Esophagus muscularis mucosa (tissue), 4 donors: Measurements from ENCODE around the gene ALG12. TPM values are rescaled to one million over a fixed set of nuclear protein-coding genes. Genes with fewer than 3 reads are reported as not detected.

Experiments
- DNase-seq: peaks from one replicate; pipeline ENCODE4 v3.0.0-alpha.2; 2017; ENCODE audit errors: extremely low spot score
- H3K27ac ChIP-seq, 4 donors: fragments of 200-600 bp; sonication (generic); replicated peaks in 1 of 4; 1 replicate in 3 of 4; 2 replicates in 1 of 4; pipeline ENCODE4 v1.5.1; 2016 to 2019; ENCODE audit warnings: mild to moderate bottlenecking in 1 of 4
- H3K27me3 ChIP-seq, 4 donors: fragments of 200-600 bp; sonication (generic); one replicate each; pipeline versions ENCODE4 v1.5.1 to v1.6.0; 2016 to 2019
- H3K36me3 ChIP-seq, 4 donors: fragments of 200-600 bp; sonication (generic); one replicate each; pipeline ENCODE4 v1.5.1; 2016 to 2019
- H3K4me1 ChIP-seq, 4 donors: fragments of 200-600 bp; sonication (generic); one replicate each; pipeline ENCODE4 v1.5.1; 2016 to 2019
- H3K4me3 ChIP-seq, 4 donors: fragments of 200-600 bp; sonication (generic); 1 replicate in 2 of 4; 2 replicates in 2 of 4; pipeline ENCODE4 v1.5.1; 2016 to 2019; ENCODE audit warnings: mild to moderate bottlenecking in 4 of 4, moderate library complexity in 1 of 4
- H3K9me3 ChIP-seq, 4 donors: fragments of 200-600 bp; sonication (generic); 1 replicate in 3 of 4; 2 replicates in 1 of 4; pipeline ENCODE4 v1.5.1; 2016 to 2019
- EP300 ChIP-seq: sonication (generic); formaldehyde crosslinking; IDR thresholded peaks from one replicate; pipeline ENCODE4 v1.6.1; 2017; ENCODE audit warnings: antibody characterized with exemption
- POLR2A ChIP-seq: fragments of 450-650 bp; IDR thresholded peaks from one replicate; pipeline ENCODE4 v1.6.1; 2017; ENCODE audit warnings: antibody characterized with exemption, moderate library complexity, mild to moderate bottlenecking, low read depth
- POLR2AphosphoS5 ChIP-seq, 2 donors: sonication (generic); formaldehyde crosslinking; IDR thresholded peaks; one replicate each; pipeline ENCODE4 v1.6.1; 2017; ENCODE audit warnings: antibody characterized with exemption in 2 of 2
- WGBS: methylation state at CpG from one replicate; pipeline ENCODE4 v1.1.5; 2018; 5-methylcytosine and 5-hydroxymethylcytosine counted together
- intact Hi-C: fragments of 100-400 bp; cut with DNase I; formaldehyde crosslinking; loops from one replicate; pipeline ENCODE4 v1.15.1; 2023
- total RNA-seq, 4 donors: library from RNA; depleted of rRNA; stranded (reverse); fragments of >200 nt; gene quantifications; one replicate each; pipeline versions ENCODE4 v1.1.0 to v1.2.1, GENCODE V29; 2016
- TF ChIP-seq, protein P1 (sequence below), 3 experiments: fragments of 200-600 bp in 2 of 3; fragments of 450-650 bp in 1 of 3; sonication (generic) in 2 of 3; IDR thresholded peaks; one replicate each; pipeline ENCODE4 v1.5.1; 2017 to 2019; ENCODE audit warnings: antibody characterized with exemption in 3 of 3, mild to moderate bottlenecking in 2 of 3, moderate library complexity in 1 of 3

Gene ALG12
- total RNA-seq, 4 donors from 2014 or later = 17.7 to 28.0 (median 23.8) TPM

DNA sequence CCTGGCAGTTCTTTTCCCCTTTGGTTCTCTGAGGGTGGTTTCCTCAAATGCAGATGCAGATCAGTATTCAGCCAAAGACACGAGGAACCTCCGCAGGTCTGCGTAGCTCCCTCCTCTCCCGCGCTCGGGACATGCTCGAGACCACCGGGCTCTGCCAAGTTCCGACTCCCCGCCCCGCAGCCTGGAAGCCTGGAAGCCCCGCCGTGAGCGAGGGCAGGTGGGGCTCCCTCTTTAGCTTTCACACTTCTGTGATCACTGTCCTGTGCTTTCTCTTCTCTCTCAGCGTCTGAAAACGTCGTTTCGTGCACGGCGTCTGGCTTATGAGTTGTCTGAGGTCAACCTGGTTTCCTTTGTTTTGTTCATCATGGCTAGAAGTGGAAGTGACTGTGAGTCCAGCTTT is 38.0 kb downstream of the ALG12 start:
- no peak for TF ChIP-seq POLR2AphosphoS5 (IDR thresholded peaks at IDR 0.05)
- no peak for TF ChIP-seq EP300
- no peak for TF ChIP-seq POLR2A
- TF ChIP-seq, protein P1, sequence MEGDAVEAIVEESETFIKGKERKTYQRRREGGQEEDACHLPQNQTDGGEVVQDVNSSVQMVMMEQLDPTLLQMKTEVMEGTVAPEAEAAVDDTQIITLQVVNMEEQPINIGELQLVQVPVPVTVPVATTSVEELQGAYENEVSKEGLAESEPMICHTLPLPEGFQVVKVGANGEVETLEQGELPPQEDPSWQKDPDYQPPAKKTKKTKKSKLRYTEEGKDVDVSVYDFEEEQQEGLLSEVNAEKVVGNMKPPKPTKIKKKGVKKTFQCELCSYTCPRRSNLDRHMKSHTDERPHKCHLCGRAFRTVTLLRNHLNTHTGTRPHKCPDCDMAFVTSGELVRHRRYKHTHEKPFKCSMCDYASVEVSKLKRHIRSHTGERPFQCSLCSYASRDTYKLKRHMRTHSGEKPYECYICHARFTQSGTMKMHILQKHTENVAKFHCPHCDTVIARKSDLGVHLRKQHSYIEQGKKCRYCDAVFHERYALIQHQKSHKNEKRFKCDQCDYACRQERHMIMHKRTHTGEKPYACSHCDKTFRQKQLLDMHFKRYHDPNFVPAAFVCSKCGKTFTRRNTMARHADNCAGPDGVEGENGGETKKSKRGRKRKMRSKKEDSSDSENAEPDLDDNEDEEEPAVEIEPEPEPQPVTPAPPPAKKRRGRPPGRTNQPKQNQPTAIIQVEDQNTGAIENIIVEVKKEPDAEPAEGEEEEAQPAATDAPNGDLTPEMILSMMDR (IDR thresholded peaks at IDR 0.05) = no peak
- intact Hi-C loops = no loop called here

DNA sequence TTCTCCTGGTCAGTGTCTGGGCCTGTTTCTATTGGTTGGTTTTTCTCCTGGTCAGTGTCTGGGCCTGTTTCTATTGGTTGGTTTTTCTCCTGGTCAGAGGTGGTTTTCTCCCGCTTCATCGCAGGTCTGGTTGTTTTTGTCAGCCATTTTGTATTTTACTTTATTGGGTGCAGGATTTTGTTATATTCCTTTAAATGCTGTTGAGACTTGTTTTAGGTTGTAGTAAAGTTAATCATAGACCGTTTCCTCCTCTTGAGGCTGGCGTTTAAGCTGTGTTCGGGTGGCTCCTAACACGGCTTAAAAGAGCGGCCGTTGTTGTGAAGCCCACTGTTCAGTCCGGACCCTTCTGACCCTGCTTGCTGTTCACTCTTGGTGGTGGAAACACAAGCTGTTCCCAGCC is 38.4 kb downstream of the ALG12 start:
- Histone ChIP-seq H3K4me1 (no peaks in the 10 kb centered on the region), H3K36me3 (peaks cover 5 to 17% (median 11%) of the 10 kb centered on the region in 4 donors), H3K27me3 (no peaks in the 10 kb centered on the region), H3K27ac (no peak overlapping the region), H3K4me3 (no peak overlapping the region), H3K9me3 (no peaks in the 10 kb centered on the region)
- no peak for DNase-seq
- intact Hi-C loops = no loop called here
- WGBS = 97% methylated on average over 9 of the region's 9 CpGs
- no peak for TF ChIP-seq POLR2A
- TF ChIP-seq EP300 = no peak
- TF ChIP-seq, protein P1 (IDR thresholded peaks at IDR 0.05) = no peak
- no peak for TF ChIP-seq POLR2AphosphoS5 (IDR thresholded peaks at IDR 0.05)

More for the DNA sequence above, 38.0 kb downstream of the ALG12 start:
- Histone ChIP-seq H3K27ac (no peak overlapping the region), H3K27me3 (no peaks in the 10 kb centered on the region), H3K9me3 (no peaks in the 10 kb centered on the region), H3K4me3 (no peak overlapping the region), H3K4me1 (no peaks in the 10 kb centered on the region), H3K36me3 (peaks cover 8 to 21% (median 13%) of the 10 kb centered on the region in 4 donors)
- 69% methylated on average over 19 of the region's 20 CpGs for WGBS
- DNase-seq = no peak

GRCh38 chr22:49878206-49878605 is 40.0 kb downstream of the ALG12 start:
- H3K27ac ChIP-seq = no peak overlapping the region
- no peaks in the 10 kb centered on the region for H3K27me3 ChIP-seq
- peaks cover 0 to under 1% (median 0%) of the 10 kb centered on the region in 4 donors for H3K36me3 ChIP-seq
- intact Hi-C loops = no loop called here
- TF ChIP-seq EP300 (no peak), POLR2AphosphoS5 (IDR thresholded peaks at IDR 0.05) (no peak), POLR2A (no peak)
- TF ChIP-seq, protein P1 (IDR thresholded peaks at IDR 0.05) = no peak
- DNase-seq = no peak
- no peak overlapping the region for H3K4me3 ChIP-seq
- 98% methylated on average over 8 of the region's 8 CpGs for WGBS
- H3K9me3 ChIP-seq = no peaks in the 10 kb centered on the region
- no peaks in the 10 kb centered on the region for H3K4me1 ChIP-seq

DNA sequence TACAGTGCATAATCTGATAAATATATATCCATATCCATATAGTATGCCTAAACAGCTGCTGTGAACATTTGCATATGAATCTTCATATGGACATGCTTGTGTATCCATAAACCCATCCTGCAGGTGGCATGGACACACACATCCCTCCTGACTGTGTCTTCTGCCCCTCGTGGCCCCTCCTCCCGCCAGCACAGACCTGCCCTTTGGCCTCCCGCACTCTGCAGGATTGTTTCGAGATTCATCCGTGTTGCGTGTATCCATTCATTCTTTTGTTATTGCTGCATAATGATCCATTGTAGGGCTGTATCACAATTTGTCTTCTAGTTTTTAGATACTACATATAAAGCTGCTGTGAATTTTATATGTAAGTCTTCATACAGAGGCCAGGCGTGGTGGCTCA is 40.6 kb downstream of the ALG12 start:
- H3K36me3 ChIP-seq = no peaks in the 10 kb centered on the region
- WGBS = 100% methylated on average over 7 of the region's 7 CpGs
- H3K27ac ChIP-seq = no peak overlapping the region
- no peaks in the 10 kb centered on the region for H3K4me1 ChIP-seq
- no peaks in the 10 kb centered on the region for H3K9me3 ChIP-seq
- TF ChIP-seq, protein P1 (IDR thresholded peaks at IDR 0.05) = no peak
- TF ChIP-seq EP300 (no peak), POLR2AphosphoS5 (IDR thresholded peaks at IDR 0.05) (no peak), POLR2A (no peak)
- intact Hi-C loops = no loop called here
- no peaks in the 10 kb centered on the region for H3K27me3 ChIP-seq
- DNase-seq = no peak
- H3K4me3 ChIP-seq = no peak overlapping the region
